HTR-8/SVneo (cell line): ENCODE data around the gene UVSSA.

Experiments
- DNase-seq: peaks from one replicate; pipeline ENCODE4 v3.0.0; 2011; ENCODE audit warnings: low spot score, mixed read lengths; ENCODE audit not compliant: insufficient read length
- FAIRE-seq: peaks from 2 replicates; lab custom pipeline; 2011; peaks lifted over from hg19 to GRCh38; lab: Jason Lieb, UNC

UVSSA gene, protein sequence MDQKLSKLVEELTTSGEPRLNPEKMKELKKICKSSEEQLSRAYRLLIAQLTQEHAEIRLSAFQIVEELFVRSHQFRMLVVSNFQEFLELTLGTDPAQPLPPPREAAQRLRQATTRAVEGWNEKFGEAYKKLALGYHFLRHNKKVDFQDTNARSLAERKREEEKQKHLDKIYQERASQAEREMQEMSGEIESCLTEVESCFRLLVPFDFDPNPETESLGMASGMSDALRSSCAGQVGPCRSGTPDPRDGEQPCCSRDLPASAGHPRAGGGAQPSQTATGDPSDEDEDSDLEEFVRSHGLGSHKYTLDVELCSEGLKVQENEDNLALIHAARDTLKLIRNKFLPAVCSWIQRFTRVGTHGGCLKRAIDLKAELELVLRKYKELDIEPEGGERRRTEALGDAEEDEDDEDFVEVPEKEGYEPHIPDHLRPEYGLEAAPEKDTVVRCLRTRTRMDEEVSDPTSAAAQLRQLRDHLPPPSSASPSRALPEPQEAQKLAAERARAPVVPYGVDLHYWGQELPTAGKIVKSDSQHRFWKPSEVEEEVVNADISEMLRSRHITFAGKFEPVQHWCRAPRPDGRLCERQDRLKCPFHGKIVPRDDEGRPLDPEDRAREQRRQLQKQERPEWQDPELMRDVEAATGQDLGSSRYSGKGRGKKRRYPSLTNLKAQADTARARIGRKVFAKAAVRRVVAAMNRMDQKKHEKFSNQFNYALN

GRCh38 chr4:1346781-1347409 is at the start of gene UVSSA:
Gene UVSSA, plus strand, starts transcription at chr4:1347208. Its CDS starts 884 bp downstream, at chr4:1348092.
- peak; percentile 99 for FAIRE-seq
- peak; percentile 100 for DNase-seq

- no peak for DNase-seq
- FAIRE-seq = no peak
Observed at GRCh38 chr4:1297456-1298325, 49.3 kb upstream of the UVSSA start.

DNA sequence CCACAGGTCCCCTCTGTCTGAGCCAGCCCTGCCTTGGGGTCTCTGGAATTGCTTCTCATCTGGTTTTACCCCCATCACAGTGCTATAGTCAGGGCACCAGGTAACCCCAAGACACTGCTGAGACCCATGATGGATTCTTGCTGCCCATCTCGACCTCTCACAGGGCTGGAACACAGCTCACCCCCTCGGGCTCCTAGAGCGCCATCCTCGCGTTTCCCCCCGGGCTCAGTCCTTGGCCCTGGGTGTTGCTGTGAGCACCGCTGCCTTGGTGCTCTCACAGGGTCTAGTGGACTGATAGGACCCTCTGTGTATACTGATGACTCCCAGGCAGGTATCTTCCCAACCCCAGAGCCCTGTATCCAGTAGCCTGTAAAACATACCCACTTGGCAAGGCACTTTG is 48.5 kb upstream of the UVSSA start:
- DNase-seq (no peak), FAIRE-seq (no peak)

GRCh38 chr4:1299301-1299860 is 47.6 kb upstream of the UVSSA start:
- FAIRE-seq = no peak
- DNase-seq = no peak

GRCh38 chr4:1300466-1301455 is 46.2 kb upstream of the UVSSA start:
- DNase-seq = no peak
- peak; percentile 59 for FAIRE-seq

- FAIRE-seq = no peak
- DNase-seq = no peak
Observed at GRCh38 chr4:1302159-1302558, 44.8 kb upstream of the UVSSA start.

DNA sequence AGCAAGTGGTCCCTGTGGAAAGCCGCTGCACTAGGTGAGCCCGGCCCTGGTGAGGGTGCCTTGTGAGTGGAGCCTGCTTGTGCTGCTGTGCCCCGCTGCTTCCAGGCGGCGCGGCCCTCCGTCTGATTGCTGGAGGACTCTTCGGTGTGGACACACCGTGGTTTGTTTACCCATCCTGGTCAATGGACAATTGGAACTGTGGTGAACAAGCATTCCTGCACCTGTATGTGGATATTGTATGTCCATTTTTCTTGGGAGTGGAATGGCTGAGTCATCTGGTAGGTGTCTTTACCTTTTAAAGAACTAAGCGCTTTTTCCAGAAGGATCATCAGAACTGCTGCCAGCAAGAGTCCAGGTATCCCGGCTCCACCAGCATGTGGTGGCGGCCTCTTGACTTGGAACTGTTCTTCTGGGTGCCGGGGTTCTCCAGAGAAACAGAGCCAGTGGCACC is 41.7 kb upstream of the UVSSA start:
- FAIRE-seq (no peak), DNase-seq (no peak)

DNA sequence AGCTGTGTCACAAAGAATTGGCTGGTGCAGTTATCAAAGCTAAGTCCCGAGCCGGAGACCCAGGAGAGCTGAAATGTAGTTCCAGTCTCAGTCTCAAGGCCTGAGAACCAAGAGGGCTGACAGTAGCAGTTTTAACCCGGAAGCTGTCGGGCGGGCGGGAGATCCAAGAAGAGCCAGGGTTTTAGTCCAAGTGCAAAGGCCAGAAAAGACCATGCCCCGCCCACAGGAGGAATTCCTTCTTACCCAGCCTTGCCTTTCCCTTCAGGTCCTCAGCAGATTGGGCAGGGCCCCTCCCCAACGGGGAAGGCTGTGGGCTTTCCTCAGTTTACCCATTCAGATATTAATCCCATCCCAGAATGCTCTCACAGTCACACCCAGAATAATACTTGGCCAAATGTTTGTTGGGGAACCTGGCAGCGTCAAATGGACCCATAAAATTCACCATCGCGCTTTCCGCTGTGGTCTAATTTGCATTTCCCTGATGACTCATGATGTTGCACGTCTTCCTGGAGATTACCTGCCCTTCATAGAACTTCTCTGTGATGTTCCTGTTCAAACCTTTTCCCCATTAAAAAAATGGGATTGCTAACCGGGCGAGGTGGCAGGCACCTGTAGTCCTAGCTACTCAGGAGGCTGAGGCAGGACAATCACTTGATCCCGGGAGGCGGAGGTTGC is 41.1 kb upstream of the UVSSA start:
- FAIRE-seq (no peak), DNase-seq (no peak)

GRCh38 chr4:1307951-1308735 is 38.9 kb upstream of the UVSSA start:
- FAIRE-seq (peak; percentile 20), DNase-seq (no peak)

DNA sequence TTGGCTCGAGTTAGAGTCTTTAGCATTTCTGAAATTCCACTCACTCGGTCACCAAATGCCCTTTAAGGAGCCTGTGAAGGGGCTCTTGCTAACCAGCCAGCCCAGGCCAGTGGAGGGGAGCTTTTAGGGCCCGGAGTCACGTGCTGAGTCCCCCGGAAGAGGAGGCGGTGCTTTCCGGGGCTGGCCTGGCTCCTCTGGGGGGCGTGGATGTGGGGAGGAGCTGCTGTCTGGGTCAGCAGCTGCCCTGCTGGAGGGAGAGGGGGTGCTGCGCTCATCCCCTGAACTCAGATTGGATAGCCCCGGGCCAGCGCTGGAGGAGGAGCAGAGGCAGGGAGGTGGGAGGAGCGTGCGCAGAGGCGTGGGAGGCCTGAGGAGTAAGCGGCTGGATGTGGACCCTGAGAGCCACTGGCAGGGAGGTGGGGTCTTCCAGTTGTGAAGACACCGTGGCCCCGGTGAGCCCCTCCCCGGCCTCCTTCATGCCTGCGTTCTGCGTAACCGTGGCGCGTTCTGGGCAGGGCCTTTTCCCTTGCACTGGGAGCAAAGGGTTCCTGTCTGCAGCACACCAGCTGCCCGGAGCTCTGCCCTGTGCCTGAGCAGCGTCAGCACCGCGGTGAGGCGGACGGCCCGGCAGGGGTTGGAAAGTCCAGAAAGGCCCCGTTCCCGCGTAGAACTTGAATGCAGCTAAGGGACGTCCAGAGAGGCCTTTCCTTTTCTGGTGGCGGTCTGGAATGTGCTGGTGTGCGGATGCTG is 37.6 kb upstream of the UVSSA start:
- FAIRE-seq (no peak), DNase-seq (peak; percentile 87)

DNA sequence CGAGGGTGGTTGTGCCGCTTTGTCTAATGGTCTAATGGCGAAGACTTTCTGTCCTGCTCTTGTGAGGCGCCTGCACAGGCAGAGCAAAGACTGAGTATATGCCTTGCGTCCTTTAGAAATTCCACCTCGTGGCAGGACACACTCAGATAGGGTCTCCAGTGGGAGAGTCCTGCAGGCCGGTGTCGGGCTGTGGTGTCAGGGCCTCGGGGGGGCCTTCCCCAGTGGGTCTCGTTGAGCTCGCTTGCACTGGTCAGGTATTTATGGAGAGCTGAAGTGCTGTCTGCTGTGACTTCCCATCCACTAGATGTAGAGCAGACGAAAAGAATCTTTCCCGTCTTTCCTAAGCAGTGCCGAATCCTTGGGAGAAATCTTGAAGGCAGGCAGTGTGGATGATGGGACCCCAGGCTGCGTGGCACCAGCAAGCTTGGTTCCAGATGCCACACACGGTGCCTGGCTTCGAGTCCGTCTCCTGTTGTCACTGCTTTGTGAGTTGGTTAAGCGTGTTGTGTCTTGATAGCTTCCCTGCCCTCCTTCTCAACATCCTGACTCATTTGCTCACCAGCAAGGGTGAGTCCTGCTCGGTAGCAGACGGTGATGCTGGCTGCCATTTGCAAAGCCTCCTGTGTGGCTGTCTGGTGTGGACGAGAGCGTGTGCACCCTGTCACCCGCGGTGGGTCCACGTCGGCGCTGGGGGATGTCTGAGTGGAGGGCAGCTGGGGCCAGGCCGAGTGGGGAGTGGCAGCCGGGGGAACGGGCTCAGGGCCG is 36.8 kb upstream of the UVSSA start:
- peak; percentile 49 for FAIRE-seq
- no peak for DNase-seq

- DNase-seq (no peak), FAIRE-seq (no peak)
Observed at GRCh38 chr4:1310796-1311631, 36.0 kb upstream of the UVSSA start.

DNA sequence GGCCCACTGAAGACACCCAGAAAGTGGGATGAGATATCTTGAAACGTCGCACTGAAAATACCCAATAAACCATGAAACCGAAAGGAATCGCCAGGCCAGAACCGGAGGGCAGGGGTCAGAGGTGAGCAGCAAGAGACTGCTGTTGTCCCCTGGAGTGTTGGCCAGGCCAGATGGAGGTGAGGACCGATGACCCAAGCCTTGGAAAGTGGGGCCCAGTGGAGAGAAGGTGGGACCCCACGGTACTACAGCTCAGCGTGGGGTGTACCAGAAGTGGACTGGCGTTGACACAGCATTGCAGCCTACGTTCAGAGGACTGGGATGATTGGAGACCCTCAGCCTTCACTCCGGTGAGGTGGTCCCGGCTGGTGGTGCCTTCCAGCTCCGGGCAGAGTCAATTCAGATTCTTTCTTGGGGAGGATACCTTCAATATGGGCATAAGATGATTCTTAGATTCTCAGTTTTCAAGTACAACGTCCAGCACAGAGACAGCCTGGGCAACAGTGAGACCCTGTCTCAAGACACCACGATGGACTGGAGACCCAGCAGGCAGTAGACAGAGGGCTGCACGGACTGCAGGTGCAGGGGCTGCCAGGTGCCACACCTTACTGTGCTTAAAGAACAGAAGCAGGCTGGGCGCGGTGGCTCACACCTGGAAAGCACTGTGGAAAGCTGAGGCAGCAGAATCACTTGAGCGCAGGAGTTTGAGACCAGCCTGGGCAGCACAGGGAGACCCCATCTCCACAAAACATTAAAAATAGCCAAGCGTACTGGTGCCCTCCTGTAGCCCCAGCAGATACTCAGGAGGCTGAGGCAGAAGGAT is 34.0 kb upstream of the UVSSA start:
- no peak for DNase-seq
- no peak for FAIRE-seq

- DNase-seq = no peak
- no peak for FAIRE-seq
Observed at GRCh38 chr4:1315306-1315705, 31.7 kb upstream of the UVSSA start.
